MCF 10A (cell line): ENCODE measurements around the gene SLC9A4. TPM values are rescaled to one million over a fixed set of nuclear protein-coding genes. Genes with fewer than 3 reads are reported as not detected.

Source experiments
- BruUV-seq: library from RNA; stranded (reverse); fragments of 400-500 nt; replicated peaks from 2 replicates; lab custom pipeline; 2021; lab: Mats Ljungman, UMichigan
- CTCF ChIA-PET: fragments of 300-600 bp; sonication (Branson Sonifier 250); formaldehyde crosslinking; extraction: SDS; loops from one replicate; lab custom pipeline; 2021; ENCODE audit warnings: antibody characterized with exemption, inconsistent platforms; lab: Yijun Ruan, JAX
- POLR2A ChIA-PET: fragments of 300-600, 350-650 bp; sonication (Branson Sonifier 250); formaldehyde crosslinking; extraction: SDS; loops from one replicate; lab custom pipeline; 2020; ENCODE audit warnings: antibody characterized with exemption, inconsistent platforms; lab: Yijun Ruan, JAX
- DNase-seq: peaks from one replicate; pipeline ENCODE4 v3.0.0-alpha.2; 2018; ENCODE audit not compliant: unreplicated experiment
- H3K27ac Mint-ChIP-seq: one replicate; pipeline ENCODE4 v1.8.0; 2022; ENCODE audit warnings: mild to moderate bottlenecking, low read depth, mixed read lengths; ENCODE audit not compliant: unreplicated experiment
- H3K27me3 Mint-ChIP-seq: one replicate; pipeline ENCODE4 v1.8.0; 2022; ENCODE audit warnings: mixed read lengths; ENCODE audit not compliant: insufficient read depth, unreplicated experiment
- H3K36me3 Mint-ChIP-seq: one replicate; pipeline ENCODE4 v1.8.0; 2022; ENCODE audit warnings: mild to moderate bottlenecking, moderate library complexity, mixed read lengths; ENCODE audit not compliant: insufficient read depth, unreplicated experiment
- H3K4me1 Mint-ChIP-seq: one replicate; pipeline ENCODE4 v1.8.0; 2022; ENCODE audit warnings: mixed read lengths; ENCODE audit not compliant: insufficient read depth, unreplicated experiment
- H3K4me3 Mint-ChIP-seq: one replicate; pipeline ENCODE4 v1.8.0; 2022; ENCODE audit warnings: mild to moderate bottlenecking, moderate library complexity, mixed read lengths; ENCODE audit not compliant: unreplicated experiment
- H3K9me3 Mint-ChIP-seq: one replicate; pipeline ENCODE4 v1.8.0; 2022; ENCODE audit warnings: mixed read lengths; ENCODE audit not compliant: unreplicated experiment
- intact Hi-C: fragments of 100-400 bp; cut with micrococcal nuclease; formaldehyde crosslinking; loops from 2 replicates; pipeline ENCODE4 v1.14.1; 2022
- total RNA-seq: library from RNA; stranded (reverse); gene quantifications from 2 replicates; pipeline ENCODE4 v1.2.3, GENCODE V29; 2022
- TF ChIP-seq, protein P1 (sequence below): fragments of 200-600 bp; IDR thresholded peaks from one replicate; pipeline ENCODE4 v1.8.0; 2022; ENCODE audit warnings: antibody characterized with exemption, mild to moderate bottlenecking; ENCODE audit not compliant: unreplicated experiment

Gene SLC9A4
- total RNA-seq, 1 experiment from 2014 or later = 0.07 TPM

DNA sequence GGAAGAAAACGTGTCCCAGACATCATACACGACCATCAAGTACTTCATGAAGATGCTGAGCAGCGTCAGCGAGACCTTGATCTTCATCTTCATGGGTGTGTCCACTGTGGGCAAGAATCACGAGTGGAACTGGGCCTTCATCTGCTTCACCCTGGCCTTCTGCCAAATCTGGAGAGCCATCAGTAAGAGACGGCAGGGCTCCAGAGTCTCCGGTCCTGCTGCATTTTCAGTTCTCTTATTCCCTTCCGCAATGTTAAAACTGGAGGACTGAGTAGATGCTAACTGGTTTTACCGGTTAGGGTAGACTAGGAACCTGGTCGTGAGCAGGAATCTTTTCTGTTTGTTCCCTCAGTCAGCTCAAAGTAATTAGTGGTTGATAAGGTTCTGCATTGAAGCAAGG lies 32.3 kb downstream of the SLC9A4 start:
- no peaks in the 10 kb centered on the region for H3K27me3 Mint-ChIP-seq
- H3K9me3 Mint-ChIP-seq = peaks cover 9% of the 10 kb centered on the region
- no peak overlapping the region for H3K27ac Mint-ChIP-seq
- H3K36me3 Mint-ChIP-seq = no peaks in the 10 kb centered on the region
- TF ChIP-seq, protein P1, sequence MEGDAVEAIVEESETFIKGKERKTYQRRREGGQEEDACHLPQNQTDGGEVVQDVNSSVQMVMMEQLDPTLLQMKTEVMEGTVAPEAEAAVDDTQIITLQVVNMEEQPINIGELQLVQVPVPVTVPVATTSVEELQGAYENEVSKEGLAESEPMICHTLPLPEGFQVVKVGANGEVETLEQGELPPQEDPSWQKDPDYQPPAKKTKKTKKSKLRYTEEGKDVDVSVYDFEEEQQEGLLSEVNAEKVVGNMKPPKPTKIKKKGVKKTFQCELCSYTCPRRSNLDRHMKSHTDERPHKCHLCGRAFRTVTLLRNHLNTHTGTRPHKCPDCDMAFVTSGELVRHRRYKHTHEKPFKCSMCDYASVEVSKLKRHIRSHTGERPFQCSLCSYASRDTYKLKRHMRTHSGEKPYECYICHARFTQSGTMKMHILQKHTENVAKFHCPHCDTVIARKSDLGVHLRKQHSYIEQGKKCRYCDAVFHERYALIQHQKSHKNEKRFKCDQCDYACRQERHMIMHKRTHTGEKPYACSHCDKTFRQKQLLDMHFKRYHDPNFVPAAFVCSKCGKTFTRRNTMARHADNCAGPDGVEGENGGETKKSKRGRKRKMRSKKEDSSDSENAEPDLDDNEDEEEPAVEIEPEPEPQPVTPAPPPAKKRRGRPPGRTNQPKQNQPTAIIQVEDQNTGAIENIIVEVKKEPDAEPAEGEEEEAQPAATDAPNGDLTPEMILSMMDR = no peak
- intact Hi-C loops = no loop called here
- no peak overlapping the region for H3K4me3 Mint-ChIP-seq
- ChIA-PET POLR2A (no interaction called here), CTCF (interaction anchor here (1.4 kb wide), 1 partner anchor 111 kb away, joined by 5 read pairs; no protein-coding TSS in a partner anchor)
- no TSS peak for BruUV-seq
- peaks cover 6% of the 10 kb centered on the region for H3K4me1 Mint-ChIP-seq
- no peak for DNase-seq

DNA sequence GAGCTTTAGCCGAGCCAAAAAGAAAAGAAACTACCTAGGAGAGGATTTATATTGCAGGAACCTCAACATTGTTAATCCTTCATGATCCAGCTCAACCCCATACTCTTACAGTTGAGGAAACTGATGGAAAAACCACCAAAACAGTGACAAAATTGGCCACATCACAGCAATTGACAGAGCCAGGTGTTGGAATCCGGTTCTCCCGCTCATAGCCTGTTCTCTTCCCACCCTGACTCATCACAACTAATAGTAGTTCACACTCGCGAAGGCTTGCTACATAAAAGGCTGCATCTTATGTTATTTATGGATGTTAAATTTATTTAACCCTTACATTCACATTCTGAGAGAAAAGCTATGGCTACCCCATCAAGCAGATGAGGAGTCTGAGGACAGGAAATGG lies 33.7 kb downstream of the SLC9A4 start:
- Mint-ChIP-seq H3K27me3 (no peaks in the 10 kb centered on the region), H3K36me3 (no peaks in the 10 kb centered on the region), H3K4me1 (peaks cover 6% of the 10 kb centered on the region), H3K27ac (no peak overlapping the region), H3K4me3 (no peak overlapping the region), H3K9me3 (peaks cover 9% of the 10 kb centered on the region)
- no TSS peak for BruUV-seq
- TF ChIP-seq, protein P1 = no peak
- CTCF ChIA-PET = interaction anchor here (0.6 to 1.4 kb wide), 6 partner anchors 18 to 196 kb away, joined by 3 to 5 read pairs (median 3); partner anchors contain the start of gene SLC9A4
- POLR2A ChIA-PET = no interaction called here
- DNase-seq = no peak
- intact Hi-C loops = no loop called here

DNA sequence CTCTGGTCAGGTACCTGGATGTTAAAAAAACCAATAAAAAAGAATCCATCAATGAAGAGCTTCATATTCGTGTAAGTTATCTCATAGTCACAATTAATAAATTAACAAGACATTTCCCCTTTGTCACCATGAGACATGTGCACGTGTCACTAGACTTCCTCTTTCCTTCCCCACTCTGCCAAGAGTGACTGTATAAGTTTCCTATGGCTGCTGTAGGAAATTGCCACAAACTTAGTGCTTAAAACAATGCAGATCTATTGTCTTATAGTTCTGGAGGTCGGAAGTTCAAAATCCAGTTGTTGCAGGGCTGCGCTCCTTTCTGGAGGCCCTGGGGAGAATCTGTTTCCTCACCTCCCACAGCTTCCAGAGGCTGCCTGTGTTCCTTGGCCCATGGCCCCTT lies 35.8 kb downstream of the SLC9A4 start:
- intact Hi-C loops = no loop called here
- TF ChIP-seq, protein P1 = no peak
- peaks cover 9% of the 10 kb centered on the region for H3K9me3 Mint-ChIP-seq
- no peaks in the 10 kb centered on the region for H3K36me3 Mint-ChIP-seq
- no peak for DNase-seq
- no peak overlapping the region for H3K27ac Mint-ChIP-seq
- no peak overlapping the region for H3K4me3 Mint-ChIP-seq
- H3K27me3 Mint-ChIP-seq = no peaks in the 10 kb centered on the region
- BruUV-seq = no TSS peak
- peaks cover 12% of the 10 kb centered on the region for H3K4me1 Mint-ChIP-seq
- CTCF ChIA-PET = interaction anchor here (0.6 to 1.1 kb wide), 3 partner anchors 36 to 46 kb away, joined by 3 to 5 read pairs (median 3); partner anchors contain the start of gene SLC9A4
- POLR2A ChIA-PET = interaction anchor here (0.9 kb wide), 1 partner anchor 19 kb away, joined by 6 read pairs; no protein-coding TSS in a partner anchor

- no peaks in the 10 kb centered on the region for H3K36me3 Mint-ChIP-seq
- ChIA-PET CTCF (interaction anchor here (0.6 to 1.1 kb wide), 3 partner anchors 9 to 47 kb away, joined by 3 to 5 read pairs (median 4); partner anchors contain the start of gene SLC9A4), POLR2A (interaction anchor here (0.7 to 0.9 kb wide), 2 partner anchors 14 to 20 kb away, joined by 4 to 6 read pairs; no protein-coding TSS in a partner anchor)
- intact Hi-C loops = no loop called here
- peaks cover 20% of the 10 kb centered on the region for H3K4me1 Mint-ChIP-seq
- DNase-seq = peak; percentile 54
- peaks cover 9% of the 10 kb centered on the region for H3K9me3 Mint-ChIP-seq
- no peaks in the 10 kb centered on the region for H3K27me3 Mint-ChIP-seq
- H3K27ac Mint-ChIP-seq = peak overlapping the region; percentile 13
- TF ChIP-seq, protein P1 = no peak
- H3K4me3 Mint-ChIP-seq = no peak overlapping the region
- no TSS peak for BruUV-seq
These were observed 36.7 kb downstream of the SLC9A4 start for GRCh38 chr2:102509749-102510148.
